ENCODE results near the gene SEBOX.

SEBOX gene

GRCh38 chr17:28364665-28365363 is at the start of gene SEBOX:
Gene SEBOX (minus strand): TSS chr17:28365199. CDS start chr17:28365151, 48 bp downstream.
- no peak for ATAC-seq

- ATAC-seq, result no peak
Observed at GRCh38 chr17:28413804-28414203, 48.8 kb upstream of the SEBOX start.

GRCh38 chr17:28412099-28412498 is 47.1 kb upstream of the SEBOX start:
- ATAC-seq, result no peak

- no peak for ATAC-seq
Observed at GRCh38 chr17:28407974-28408306, 42.9 kb upstream of the SEBOX start.

- ATAC-seq, result no peak
Observed at GRCh38 chr17:28407130-28407973, 42.4 kb upstream of the SEBOX start.

- peak; percentile 6 to 10 for ATAC-seq
Observed at GRCh38 chr17:28406473-28406814, 41.4 kb upstream of the SEBOX start.

GRCh38 chr17:28405632-28406472 is 40.9 kb upstream of the SEBOX start, which contains the start of gene SLC46A1:
Gene SLC46A1 (minus strand): TSS chr17:28406212. CDS start chr17:28406114, 98 bp downstream.
- ATAC-seq, result peak; percentile 75 to 76

- no peak for ATAC-seq
Observed at GRCh38 chr17:28404812-28405570, 40.0 kb upstream of the SEBOX start.

- ATAC-seq, result no peak
Observed at GRCh38 chr17:28404461-28404811, 39.4 kb upstream of the SEBOX start.

GRCh38 chr17:28404007-28404406 is 39.0 kb upstream of the SEBOX start:
- no peak for ATAC-seq

- no peak for ATAC-seq
Observed at GRCh38 chr17:28402844-28403243, 37.8 kb upstream of the SEBOX start.

- no peak for ATAC-seq
Observed at GRCh38 chr17:28402224-28402630, 37.2 kb upstream of the SEBOX start.

- no peak for ATAC-seq
Observed at GRCh38 chr17:28399808-28400207, 34.8 kb upstream of the SEBOX start.

GRCh38 chr17:28398280-28398981 is 33.4 kb upstream of the SEBOX start:
- no peak for ATAC-seq

- ATAC-seq, result no peak
Observed at GRCh38 chr17:28397687-28398279, 32.8 kb upstream of the SEBOX start.

GRCh38 chr17:28397275-28397674 is 32.3 kb upstream of the SEBOX start:
- ATAC-seq, result no peak

GRCh38 chr17:28396635-28397239 is 31.7 kb upstream of the SEBOX start:
- no peak for ATAC-seq

- ATAC-seq, result no peak
Observed at GRCh38 chr17:28395968-28396367, 31.0 kb upstream of the SEBOX start.

- ATAC-seq, result no peak
Observed at GRCh38 chr17:28395426-28395825, 30.4 kb upstream of the SEBOX start.

GRCh38 chr17:28394337-28395116 is 29.5 kb upstream of the SEBOX start:
- ATAC-seq, result no peak

Measured in activated CD4-positive, CD25-positive, alpha-beta regulatory T cell treated with anti-CD3 and anti-CD28 coated beads, Interleukin-2, amount 50 U/mL, for 24 hours (primary cell).